HG03565 (cell line): ENCODE data around the gene GNA12.

Experiments used
- ATAC-seq: cut with Tn5 transposase; IDR thresholded peaks from one replicate; pipeline ENCODE4 v1.9.1; 2021; ENCODE audit warnings: mild to moderate bottlenecking, moderate library complexity; ENCODE audit not compliant: unreplicated experiment

The GNA12 gene

DNA sequence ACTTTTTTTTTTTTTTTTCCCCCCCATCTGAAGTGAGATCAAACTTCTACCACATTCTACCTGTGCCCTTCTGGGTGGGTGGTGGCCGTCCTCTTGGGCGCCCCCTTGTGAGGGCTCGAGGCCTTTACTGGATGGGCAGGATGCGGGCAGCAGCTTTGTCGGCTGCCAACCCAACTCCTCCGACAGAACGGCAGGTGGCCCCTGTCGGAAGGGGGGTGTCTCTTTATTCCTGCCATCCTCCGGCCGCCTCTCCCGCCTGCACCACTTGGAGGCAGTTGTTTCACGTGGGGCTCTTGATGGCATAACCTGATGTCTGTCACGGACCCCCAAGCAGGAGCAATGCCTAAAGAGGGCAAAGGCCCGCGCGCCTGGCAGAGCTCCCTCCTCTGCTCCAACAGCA lies 125.1 kb downstream of the GNA12 start:
- no peak for ATAC-seq

DNA sequence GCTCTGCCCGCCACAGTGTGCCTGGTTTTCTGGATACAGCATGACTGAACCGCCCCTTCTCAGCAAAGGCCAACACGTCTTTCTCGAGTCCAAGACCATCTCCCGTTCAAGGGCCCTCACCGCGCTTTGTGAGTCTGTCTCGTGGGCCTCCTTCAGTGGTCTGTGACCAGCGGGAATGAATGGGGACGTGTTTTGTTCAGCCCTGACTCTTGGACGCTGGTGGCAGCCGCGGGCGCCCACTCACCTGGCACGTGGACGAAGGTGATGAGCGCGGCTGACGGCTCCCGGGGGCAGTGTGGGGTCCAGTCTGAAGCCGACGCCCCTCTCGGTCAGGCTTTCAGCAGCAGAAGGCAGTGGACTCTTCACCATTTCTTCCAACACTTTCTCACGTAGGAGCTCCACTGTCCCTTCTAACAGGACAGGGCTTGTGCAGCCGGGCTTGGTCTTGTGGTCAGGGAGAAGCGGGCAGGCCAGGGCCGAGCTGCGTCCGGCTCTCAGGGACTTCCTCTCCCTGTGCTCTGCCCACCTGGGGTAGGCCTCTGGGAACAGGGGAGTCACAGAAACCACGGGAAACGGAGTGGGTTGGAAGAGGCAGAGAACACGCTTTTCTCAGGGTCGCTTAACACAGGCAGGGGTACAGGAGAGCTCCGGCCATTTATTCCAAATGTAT lies 125.7 kb downstream of the GNA12 start:
- ATAC-seq, result no peak

DNA sequence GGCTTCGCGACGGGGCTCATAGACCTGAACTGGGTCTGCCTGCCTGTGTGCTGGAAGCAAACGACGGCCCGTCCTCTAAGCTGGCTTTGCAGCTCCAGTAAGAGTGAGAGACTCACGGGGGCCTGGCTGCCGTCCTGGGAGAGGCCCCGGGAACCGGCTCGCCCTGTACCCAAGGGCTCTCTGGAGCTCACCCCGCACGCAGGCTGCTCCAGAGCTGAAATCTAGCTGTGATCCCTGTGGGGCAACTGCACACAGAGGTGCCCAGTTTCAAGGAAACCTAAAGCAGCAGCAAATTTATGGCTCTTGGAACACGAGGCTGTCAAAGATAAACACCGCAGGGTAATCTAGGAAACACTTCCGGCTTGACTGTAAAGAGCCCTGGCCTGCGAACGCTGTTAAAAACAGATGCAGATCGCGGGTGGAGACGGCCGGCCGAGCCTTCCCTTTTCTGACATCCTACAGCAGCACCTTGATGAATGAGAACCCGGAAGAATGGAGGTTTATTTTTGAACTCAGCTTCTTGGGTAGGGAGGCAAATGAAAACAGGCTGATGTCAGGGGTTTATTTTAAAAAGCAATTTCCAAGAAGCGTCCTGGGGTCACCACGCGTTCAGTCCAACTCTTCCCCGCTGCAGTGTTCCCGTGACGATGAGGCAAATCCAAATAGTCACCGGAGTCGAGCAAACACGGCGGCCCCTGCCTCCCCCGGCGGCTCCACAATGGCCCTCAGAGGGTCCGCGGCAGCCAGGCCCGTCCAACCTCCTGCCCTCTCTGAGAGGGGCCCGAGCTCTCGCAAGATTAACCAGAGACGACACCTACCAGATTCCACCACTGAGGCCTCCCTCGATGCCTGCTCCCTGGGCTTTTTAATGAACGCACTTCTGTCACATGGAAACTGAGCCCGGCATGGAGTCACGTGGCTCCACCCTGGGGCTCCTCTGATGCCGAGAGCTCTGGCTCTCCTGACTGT lies 126.5 kb downstream of the GNA12 start:
- no peak for ATAC-seq

DNA sequence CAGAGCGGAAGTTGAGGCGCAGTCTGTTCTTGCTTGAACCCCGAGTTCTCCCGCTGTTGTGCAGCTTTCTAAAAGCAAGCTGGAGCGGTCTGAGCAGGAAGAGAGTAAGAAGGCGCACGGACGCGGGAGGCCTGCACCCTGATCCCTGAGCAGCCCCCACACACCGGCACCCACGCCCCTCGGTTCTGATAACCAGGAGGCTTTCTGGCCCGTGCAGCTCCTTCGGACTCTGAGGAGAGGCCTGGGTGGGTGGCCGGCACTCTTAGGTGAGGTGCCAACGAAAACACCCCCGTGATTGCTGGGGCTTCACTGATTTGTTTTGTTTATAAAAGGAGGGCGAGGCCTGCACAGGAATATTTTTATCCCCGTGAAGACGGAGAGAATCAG lies 127.2 kb downstream of the GNA12 start:
- ATAC-seq, result no peak

DNA sequence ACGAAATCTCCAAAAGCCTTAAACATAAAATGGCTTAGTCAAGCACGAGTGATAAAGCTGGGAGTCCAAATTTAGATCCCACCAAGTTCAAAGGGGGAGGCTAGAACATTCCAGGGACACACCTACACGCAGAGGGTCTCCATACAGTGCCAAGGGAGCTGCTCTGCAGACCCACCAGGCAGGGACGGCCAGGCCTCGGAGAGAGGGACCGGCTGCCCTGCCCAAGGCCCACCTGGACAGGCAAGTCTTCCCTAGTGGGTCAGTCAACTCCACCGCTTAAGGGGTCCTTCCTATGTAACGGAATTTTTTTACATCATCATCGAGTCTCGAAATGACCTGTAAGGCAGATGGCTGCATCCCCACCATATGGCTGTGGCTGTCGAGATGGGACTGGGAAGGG lies 127.6 kb downstream of the GNA12 start:
- no peak for ATAC-seq

DNA sequence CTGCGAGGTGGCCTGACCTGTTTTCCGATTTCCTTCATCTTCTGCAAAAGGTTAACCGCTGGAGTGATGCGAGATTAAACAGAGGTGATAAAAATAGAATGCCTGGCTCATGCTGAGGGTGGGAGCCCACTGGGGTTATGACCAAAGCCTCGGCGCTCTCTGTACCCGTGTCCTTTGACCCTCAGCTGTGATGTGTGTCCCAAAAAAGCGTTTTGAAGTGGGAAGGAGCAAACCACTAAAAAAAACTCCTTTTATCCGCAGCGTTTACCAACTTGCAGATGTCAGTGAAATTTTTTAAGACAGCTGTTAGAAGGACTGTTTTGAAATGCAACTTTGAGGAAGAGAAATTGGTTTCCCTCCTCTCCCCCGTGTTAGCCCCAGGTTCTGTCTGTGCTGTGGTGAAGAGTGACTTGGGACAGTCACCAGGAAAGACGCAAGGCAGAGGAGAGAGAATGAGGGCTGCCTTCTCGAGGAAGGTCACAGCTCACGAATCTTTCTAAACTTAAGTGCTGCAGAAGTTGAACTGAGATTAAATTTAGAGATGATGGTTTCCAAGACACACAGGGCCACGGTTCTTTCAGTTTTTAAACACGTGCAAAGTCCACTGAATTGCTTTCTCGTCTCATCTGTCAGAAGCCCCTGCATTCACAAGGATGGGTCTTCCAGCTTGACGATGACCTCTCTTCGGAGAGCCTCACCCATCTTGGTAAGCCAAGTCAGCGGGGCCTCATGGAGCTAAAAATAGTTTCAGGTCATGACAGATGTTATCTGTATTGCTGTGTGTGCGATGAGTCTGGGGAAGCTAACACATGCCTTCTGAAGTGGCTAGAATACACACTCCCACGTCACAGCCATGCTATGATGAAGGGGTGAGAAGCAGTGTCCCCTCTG lies 128.5 kb downstream of the GNA12 start:
- no peak for ATAC-seq

DNA sequence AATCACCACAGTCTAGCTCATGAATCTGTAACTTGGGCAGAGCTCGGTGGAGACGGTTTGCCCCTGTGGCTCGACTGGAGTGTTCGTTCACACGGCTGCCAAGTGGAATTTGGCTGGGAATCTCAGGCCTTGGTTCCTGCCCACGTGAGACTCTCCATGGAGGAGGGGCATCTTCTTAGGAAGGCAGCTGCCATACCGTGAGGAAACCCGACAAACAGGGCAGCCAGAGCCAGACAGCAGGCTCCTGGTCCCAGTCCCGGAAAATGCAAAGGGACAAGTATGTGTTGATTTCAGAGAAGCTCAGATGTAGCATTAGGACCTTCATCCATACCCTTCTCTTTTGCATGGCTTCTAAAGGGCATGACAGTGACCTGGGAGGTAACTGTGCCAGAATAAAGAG lies 129.5 kb downstream of the GNA12 start:
- no peak for ATAC-seq

DNA sequence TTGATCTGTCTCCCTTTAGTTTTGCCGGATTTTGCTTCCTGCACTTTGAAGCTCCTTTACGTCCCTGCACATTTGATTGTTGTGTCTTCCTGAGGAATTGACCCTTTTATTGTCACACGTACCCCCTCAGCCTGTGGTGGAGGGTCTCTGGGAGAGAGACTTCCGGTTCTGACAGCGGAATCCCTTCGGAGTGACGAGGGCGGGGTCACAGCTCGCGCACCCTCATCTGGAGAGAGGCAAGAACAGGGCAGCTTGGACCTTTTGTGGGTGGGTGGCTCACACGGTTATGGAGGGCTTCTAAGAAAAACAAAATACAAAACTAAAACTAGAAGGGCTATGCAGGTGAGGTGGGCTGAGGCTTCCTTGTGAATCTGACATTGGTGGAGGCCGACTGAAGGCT lies 130.1 kb downstream of the GNA12 start:
- ATAC-seq, result no peak

DNA sequence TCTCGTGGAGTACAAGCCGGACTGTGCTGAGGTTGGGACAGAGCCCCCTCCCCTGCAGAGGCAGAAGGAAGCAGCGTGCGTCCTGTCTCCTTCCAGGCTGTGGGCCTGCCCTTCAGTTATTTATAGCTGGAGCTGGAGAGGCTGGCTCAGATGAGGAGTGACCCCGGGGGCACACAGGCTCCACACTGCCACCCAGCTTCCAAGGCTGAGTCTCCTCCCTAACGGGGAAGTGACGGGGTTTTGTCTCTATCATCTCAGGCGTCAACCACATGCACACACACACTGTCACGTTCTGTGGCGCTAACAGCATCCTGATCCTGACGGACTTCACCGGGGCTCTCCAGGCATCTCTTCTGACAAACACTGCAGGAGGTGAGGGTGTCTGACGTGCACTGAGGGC lies 130.7 kb downstream of the GNA12 start:
- no peak for ATAC-seq

DNA sequence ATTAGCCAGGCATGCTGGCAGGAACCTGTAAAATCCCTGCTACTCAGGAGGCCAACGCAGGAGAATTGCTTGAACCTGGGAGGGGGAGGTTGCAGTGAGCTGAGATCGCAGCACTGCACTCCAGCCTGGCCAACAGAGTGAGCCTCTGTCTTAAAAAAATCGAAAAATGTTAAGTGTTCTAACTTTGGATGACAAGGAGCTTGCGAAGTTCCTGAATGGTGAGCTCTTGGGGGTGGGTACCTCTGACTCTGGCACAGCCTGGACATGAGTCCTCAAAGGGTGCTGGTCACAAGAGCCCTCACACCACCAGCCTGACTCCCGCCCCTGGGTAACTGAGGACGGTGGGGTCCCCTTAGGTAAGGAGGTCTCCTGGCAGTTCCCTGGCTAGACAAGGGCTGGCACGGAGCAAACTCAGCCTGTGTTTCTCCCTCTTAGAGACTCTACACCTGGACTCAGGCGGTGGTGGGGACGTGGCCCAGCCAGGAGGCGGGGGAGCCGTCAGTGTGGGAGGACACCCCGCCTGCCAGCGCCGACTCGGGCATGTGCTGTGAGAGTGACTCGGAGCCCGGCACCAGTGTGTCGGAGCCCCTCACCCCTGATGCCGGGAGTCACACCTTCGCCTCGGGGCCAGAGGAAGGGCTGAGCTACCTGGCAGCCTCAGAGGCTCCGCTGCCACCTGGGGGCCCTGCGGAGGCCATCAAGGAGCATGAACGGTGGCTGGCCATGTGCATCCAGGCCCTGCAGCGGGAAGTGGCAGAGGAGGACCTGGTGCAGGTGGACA lies 132.0 kb downstream of the GNA12 start:
- ATAC-seq, result no peak

DNA sequence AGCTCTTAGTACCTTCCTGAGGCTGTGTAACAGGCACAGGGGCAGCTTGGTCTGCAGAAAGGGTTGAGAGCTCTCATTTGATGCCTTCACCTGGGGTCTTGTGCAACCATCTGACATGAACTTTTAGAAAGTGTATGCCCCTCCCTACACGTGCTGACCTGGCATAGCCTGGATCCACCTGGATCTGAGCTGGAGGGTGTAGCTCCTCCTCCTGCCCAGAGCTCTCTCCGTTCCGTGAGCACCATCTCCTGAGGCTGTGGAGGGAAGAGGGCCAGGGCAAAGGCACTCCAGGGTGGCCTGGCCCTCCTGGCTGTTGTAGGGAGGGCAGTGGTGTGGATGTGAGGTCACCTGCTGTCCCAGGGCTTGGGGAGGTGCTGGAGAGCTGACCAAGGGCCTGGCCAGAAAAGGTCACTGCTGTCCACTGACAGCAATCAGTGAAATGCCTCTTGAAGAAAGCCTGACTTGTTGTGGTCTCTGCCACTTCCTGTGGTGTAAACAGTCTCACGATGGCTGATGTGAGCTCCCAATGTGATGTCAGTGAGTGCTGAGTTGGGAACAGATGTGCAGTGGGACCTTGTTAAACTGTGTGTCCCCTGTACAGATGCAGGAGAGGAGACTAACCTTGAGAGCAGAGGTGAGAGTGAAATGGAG lies 133.1 kb downstream of the GNA12 start:
- peak; percentile 34 for ATAC-seq

DNA sequence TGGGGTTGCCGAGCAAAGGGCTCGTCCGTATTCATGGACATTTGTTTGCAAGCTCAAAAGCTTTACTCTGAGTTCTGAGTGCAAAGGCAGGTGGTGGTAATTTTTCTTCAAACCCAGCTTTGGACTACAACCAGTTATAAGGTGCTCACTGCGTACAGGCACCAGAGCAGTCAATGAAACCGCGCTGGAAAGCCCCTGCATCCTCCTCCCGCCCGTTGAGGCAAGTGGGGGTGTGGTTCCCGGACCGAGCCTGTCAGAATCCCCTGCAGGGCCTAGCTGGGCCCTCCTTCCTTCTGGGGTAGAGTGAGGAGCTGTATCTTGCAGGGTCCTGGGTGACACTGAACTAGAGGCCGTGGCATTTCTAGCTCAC lies 133.8 kb downstream of the GNA12 start:
- peak; percentile 37 for ATAC-seq

DNA sequence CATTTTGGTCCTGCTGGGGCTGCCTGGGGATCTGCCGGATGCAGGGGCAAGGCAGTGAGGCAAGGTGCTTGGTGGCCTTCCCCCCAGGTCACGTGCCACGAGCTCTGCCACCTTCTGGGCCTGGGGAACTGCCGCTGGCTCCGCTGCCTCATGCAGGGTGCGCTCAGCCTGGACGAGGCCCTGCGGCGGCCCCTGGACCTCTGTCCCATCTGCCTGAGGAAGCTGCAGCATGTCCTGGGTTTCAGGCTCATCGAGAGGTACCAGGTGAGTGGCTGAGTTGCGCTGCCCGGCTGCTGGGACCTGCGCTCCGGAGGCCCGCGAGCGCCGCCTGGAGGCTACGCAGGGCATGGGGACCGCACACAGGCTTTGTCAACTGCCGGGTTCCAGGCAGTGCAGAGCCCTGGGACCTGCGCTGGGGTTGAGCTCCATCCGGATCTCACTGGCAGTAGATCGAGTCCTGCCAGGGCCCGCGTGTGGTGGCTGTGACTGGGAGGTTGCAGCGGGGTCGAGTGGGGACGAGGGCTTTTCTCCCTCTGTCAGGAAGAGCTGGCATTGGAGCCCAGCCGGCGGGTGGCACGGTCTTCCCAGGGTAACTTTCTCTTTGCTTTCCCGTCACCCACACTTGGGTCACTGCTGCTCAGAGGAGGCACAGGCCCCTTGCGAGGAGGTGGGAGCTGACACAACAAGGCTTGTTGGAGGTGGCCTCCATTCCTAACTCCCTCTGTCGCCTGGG lies 134.4 kb downstream of the GNA12 start:
- ATAC-seq, result peak; percentile 74

DNA sequence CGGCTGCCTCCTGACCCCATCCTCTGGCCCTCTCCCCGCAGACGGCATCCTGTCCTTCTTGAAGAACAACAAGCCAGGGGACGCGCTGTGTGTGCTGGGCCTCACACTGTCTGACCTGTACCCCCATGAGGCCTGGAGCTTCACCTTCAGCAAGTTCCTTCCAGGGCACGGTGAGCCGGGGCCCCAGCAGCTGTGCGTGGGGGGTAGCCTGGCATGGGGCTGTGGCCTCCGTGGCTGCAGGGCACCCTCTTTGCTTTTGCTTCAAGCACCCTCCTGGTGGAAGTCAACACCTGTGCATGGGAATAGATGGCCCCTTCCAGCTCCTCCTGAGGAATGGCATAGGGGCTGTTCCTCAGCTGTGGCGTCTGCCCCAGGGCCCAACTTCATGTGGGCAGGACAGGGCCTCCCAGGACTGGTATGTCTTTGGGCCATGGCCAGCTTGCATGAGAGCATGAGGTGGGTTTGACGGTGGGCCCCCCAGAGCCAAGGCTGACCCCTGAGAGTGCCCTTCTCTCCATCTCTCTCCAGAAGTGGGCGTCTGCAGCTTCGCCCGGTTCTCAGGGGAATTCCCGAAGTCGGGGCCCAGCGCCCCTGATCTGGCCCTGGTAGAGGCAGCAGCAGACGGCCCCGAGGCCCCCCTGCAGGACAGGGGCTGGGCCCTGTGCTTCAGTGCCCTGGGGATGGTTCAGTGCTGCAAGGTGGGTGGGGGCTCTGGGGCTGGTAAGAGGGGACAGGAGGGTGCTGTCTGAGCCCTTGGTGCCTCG lies 135.4 kb downstream of the GNA12 start:
- ATAC-seq, result no peak

DNA sequence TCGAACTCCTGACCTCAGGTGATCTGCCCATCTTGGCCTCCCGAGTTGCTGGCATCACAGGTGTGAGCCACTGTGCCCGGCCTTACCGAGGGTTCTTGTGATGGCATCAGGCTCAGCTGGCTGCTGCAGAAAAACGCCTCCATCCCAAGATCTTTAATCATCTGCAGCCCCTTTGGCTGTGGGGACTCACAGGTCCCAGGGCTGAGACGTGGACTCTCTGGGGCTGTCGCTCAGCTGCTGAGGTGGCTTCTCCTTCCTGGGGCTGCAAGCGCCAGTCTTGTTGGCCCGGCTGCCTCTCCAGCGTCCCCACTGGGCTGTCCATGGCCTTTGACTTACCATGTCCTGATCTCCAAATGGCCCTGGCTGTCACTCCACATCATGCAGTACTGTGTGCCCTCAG lies 136.1 kb downstream of the GNA12 start:
- ATAC-seq, result no peak

DNA sequence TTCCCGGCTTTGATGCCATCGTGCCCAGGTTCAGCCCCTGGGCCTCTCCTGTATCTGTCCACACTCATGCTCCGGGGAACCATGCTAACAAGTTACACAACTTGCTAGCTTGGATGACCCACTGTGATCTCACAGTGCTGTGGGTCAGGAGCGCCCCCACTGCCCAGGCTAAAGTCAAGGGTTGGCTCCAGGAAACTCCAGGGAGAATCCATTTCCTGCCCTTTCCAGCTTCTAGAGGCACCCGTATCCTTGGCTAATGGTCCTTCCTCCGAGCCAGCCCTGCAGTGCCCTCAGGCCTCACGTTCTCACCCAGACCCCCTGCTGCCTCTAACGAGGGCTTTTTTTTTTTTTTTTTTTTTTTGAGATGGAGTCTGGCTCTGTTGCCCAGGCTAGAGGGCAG lies 136.6 kb downstream of the GNA12 start:
- no peak for ATAC-seq

DNA sequence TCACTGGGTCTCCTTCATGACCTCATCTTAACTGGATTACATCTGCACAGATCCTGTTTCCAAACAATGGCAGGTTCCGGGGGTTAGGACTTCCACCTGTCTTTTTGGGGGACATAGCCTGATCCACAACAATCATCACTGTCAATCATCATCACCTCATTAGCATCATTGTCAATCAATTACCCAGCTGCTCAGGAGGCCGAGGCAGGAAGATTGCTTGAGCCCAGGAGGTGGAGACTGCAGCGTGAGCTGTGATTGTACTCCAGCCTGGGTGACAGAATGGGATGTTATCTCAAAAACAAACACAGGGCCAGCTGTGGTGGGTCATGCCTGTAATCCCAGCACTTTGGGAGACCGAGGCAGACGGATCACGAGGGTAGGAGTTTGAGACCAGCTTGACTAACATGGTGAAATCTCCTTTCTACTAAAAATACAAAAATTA lies 137.4 kb downstream of the GNA12 start:
- ATAC-seq, result no peak

DNA sequence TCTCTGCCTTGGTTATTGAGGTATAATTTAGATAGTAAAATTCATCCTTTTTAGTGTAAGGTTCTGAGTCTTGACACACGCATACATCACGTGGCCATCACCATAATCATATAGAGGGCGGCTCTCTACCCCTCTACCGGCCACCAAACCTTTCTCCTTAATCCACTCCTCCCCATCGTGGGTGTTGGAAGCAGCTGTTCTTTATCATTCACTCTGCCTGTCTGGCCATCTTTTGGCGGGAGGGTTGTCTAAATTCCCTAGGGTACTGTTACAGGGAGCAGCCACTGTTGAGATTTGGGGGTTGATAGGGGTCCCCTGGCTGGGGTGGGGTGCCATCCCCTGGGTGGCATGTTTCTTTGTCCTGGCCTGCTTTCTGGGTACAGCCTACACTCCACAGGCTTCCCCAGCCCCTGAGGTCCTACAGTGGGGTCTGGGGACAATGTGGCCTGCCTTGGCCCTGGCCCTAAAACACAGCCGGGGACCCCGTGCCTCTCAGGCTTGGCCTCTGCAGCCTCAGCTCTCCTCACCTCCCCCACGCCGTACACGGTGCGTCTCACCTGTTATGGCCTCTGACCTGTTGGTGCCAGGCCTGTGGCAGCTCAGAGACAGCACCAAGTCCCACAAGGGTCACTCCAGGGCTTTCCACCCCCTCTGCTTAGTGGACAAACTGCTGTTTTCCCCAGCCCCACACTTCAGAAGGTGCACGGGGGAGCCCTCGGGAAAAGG lies 138.6 kb downstream of the GNA12 start:
- no peak for ATAC-seq
